ENCODE results near the gene SH3PXD2B. TPM values are rescaled to one million over a fixed set of nuclear protein-coding genes. Genes with fewer than 3 reads are reported as not detected.
"Not testable (repeated sequence)": the region's sequence is repeated elsewhere in the genome, so short reads cannot be mapped to it uniquely, and the experiment has no call there.

The SH3PXD2B gene
- total RNA-seq, 2 donors from 2014 or later: 11.1 to 12.6 TPM

DNA sequence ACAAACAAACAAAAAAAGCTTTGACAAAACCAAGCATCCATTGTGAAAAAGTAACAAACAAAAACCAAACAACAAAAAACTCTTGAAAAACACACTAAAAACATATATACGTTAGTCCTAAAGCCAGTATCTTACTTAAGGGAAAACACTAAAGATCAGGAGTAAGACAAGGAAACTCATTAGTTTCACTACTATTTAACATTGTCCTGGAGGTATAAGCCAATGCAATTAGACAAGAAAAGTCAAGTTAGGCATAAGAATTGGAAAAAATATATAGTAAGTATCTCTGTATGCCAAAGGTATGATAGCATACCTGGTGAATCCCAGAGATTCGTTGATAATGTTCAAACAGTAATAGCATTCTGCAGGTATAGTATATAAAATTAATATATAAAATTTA lies 148.9 kb downstream of the SH3PXD2B start:
- intact Hi-C loops (cut with DNase I, micrococcal nuclease): no loop called here
- DNase-seq: no peak

DNA sequence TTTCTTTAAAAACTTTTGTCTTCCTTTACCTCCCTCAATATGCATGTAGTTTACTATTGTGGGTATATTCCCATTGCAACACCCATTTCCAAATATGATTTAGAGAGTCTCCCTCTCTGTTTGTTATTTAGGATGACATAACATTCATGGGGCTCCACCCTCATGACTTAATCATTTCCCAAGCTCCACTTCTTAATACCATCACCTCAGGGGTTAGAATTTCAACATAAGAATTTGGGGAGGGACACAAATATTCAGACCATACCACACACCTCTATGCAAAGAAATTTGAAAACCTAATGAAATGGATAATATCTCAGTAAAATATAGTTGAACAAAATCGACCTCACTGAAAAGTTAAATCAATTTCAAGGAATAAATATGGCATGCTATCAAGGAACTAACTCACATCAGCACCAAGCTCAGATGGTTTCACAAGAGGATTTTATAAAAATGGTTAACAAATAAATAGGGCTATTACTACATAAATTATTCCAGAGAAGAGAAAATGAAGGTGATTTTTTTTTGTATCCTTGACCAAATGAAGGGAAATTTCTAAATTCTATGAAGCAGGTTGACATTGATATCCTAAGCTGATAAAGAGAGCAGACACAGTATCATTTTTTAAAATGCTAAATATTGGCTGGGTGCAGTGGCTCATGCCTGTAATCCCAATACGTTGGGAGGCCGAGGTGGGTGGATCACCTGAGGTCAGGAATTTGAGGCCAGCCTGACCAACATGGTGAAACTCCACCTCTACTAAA lies 150.6 kb downstream of the SH3PXD2B start:
- DNase-seq (no peak), ATAC-seq (no peak)
- intact Hi-C loops (cut with DNase I, micrococcal nuclease): no loop called here

More for the DNA sequence above, 148.9 kb downstream of the SH3PXD2B start:
- no peak for ATAC-seq

DNA sequence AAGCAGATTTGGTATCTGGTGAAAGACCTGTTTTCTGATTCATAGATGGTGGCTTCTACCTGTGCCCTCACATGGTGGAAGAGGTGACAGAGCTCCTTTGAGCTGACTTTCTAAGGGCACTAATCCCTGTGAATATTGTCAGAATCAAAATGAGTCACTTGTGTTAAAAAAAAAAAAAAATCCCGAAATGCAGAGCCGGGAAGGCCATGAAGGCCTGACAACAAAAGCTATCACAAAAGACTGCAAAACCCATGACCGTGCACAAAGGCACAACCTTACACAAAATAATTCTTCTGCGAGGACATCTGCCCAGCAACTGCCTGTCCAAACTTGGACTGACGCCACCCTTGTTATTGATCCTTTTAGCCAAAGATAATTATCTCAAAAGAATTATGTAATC lies 151.2 kb downstream of the SH3PXD2B start:
- ATAC-seq (no peak), DNase-seq (no peak)
- intact Hi-C loops (cut with DNase I, micrococcal nuclease): no loop called here

DNA sequence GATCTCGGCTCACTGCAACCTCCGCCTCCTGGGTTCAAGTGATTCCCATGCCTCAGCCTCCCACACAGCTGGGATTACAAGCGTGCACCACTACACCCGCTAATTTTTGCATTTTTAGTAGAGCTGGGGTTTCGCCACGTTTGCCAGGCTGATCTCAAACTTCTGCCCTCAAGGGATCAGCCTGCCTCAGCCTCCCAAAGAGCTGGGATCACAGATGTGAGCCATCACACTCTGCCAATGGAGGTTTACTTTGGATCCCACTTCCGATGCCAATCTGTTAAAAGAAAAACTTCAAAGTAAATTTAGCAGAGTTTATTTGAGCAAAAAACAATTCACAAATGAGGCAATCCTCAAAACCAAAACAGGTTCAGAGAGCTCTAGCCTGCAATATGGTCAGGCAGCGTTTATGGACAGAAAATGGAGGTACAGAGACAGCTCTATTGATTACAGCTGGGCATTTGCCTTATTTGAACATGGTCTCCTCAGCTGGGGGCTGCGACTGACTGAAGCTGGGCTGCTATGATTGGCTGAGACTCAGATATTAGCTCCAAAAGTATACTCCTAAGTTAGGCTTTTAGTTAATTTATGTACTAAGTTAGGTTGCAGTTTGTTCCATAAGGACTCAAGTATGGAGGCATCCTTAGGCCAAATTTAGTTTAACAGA lies 152.1 kb downstream of the SH3PXD2B start:
- ATAC-seq: no peak
- intact Hi-C loops (cut with DNase I, micrococcal nuclease): no loop called here
- DNase-seq: no peak

DNA sequence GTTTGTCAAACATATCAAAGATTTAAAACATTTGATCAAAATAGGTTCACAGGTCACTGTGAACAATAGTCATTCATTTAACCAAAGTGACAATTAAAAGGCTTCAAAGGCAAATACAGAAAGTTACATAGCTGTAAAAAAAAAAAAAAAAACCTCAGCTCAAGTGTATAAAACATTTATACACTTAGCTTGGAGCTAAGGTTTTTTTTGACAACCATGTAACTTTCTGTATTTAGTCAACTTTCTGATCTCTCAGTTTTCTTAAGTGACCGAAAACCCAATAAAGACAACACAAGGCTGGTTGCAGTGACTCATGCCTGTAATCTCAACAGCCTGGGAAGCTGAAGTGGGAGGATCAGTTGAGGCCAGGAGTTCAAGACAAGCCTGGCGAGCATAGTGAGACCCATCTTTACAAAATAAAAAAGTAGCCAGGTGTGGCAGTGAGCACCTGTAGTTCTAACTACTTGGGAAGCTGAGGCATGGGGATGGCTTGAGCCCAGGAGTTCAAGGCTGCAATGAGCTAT lies 154.3 kb downstream of the SH3PXD2B start:
- DNase-seq: no peak
- intact Hi-C loops (cut with DNase I, micrococcal nuclease): no loop called here
- peak; percentile 79 for ATAC-seq

DNA sequence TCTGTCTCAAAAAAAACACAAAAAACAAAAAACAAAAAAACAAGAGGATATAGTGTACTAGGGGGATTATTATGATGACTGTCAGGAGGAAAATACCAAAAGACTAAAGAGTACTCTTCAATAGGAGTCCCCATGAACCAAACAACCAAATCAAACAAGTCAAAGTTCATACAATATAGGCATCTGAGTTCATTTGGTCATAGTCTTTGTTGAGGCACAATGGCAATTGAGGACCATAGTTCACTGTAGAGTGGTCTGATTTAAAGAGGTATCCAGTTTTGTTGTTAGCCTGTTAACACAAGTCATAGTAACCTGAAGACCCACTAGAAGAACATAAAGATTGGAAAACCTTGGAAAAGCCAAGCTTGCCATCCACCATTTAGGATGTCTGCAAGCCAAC lies 159.5 kb downstream of the SH3PXD2B start:
- ATAC-seq: no peak
- DNase-seq: no peak
- intact Hi-C loops (cut with DNase I, micrococcal nuclease): loop anchor here in 1 of 2 donors (5.0 kb wide), 1 partner anchor 188 kb away; no protein-coding TSS in a partner anchor

DNA sequence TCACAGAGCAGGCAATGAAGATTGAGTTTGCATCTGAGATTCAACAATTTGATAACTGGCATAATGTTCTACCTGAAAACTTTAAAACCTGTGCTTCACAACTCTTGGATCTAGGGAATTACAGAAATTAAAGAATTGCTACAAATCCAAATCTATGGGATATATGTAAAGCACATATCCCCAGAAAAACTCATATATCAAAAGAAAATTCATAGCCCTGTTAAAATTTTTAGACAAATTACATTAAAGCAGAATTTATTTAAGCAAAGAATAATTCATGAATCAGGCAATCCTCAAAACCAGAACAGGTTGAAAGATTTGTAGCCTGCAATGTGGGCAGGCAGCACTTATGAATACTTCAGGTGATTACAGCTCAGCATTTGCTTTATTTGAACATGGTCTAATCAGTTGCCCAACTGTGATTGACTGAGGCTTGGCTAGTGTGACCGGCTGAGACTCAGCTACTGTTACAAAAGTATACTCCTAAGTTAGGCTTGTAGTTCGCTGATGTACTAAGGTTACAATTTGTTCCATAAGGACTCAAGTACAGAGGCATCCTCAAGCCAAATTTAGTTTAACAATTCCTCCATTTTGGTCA lies 160.5 kb downstream of the SH3PXD2B start:
- intact Hi-C loops (cut with DNase I, micrococcal nuclease): loop anchor here in 1 of 2 donors (5.0 kb wide), 1 partner anchor 187 kb away; no protein-coding TSS in a partner anchor
- no peak for ATAC-seq
- no peak for DNase-seq

DNA sequence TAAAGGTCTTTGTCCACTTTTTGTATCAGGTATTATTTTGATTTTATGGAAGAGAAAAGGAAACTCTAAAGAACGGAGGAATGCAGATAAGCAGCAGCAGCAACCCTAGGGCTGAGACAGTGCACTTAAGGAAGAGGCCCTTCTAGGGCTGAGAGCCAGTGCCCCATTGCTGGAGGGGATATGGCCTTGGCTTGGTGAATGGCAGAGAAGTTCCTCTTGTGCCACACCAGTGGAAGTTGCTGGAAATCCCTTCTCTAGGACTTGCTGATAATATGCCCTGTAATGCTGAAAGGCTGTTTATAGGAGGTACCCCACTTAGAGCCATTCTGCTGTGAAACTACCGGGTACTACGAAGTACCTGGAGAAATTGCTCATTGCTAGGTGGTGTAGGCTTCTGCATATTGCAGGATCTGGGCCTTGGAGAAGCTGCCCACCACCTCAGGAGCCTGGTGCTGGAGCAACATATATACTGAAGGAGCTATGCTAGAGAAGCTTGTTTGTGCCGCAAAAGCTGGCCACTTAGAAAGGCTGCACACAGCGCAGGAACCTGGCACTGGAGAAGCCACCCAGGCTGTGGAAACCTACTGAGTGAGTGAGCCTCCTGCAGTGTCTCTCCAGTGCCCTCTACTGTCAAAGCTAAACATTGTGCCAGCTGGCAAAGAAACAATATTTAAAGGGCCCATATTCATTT lies 161.1 kb downstream of the SH3PXD2B start:
- intact Hi-C loops (cut with DNase I, micrococcal nuclease): loop anchor here in 1 of 2 donors (5.0 kb wide), 1 partner anchor 186 kb away; no protein-coding TSS in a partner anchor
- peak; percentile 51 to 54 for DNase-seq
- ATAC-seq: peak; percentile 99

DNA sequence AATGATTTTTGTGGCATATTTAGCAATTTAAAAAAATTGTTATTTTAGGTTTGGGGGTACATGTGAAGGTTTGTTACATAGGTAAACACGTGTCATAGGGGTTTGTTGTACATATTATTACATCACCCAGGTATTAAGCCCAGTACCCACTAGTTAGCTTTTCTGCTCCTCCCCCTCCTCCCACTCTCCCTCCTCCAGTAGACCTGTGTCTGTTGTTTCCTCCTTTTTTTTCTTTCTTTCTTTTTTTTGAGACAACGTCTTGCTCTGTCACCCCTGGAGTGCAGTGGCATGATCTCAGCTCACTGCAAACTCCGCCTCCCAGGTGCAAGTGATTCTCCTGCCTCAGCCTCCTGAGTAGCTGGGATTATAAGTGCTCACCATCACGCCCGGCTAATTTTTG lies 162.5 kb downstream of the SH3PXD2B start:
- DNase-seq, ATAC-seq: not testable (repeated sequence)
- intact Hi-C loops (cut with DNase I, micrococcal nuclease): loop anchor here in 1 of 2 donors (5.0 kb wide), 1 partner anchor 185 kb away; no protein-coding TSS in a partner anchor

DNA sequence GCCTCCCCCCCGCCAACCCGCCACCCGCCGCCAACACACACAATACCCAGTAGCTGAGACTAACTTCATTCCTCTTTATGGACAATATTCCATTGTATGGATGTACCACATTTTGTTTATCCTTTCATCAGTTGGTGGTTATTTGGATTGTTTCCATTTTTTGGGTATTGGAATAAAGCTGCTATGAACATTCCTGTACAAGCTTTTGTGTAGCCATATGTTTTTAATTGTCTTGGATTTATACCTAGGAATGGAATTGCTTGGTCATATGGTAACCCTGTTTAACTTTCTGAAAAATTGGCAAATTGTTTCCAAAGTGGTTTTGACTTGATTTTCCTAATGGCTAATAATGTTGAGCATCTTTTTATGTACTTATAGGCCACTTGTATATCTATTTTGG lies 165.9 kb downstream of the SH3PXD2B start:
- ATAC-seq: no peak
- DNase-seq: no peak
- intact Hi-C loops (cut with DNase I, micrococcal nuclease): loop anchor here in 1 of 2 donors (10.0 kb wide), 1 partner anchor 94 kb away; the partner anchor contains the start of gene EFCAB9

DNA sequence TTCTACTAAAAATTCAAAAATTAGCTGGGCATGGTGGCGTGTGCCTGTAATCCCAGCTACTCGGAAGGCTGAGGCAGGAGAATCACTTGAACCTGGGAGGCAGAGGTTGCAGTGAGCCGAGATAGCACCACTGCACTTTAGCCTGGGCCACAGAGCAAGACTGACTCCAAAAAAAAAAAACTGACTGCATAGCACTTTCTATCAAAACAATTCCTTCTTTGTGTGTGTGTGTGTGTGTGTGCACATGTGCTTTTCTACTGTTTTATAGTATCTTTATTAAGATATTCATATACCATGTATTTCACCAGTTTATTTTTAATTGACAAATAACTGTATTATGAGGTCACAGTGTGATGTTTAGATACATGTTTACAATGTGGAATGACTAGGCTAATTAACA lies 167.2 kb downstream of the SH3PXD2B start:
- intact Hi-C loops (cut with DNase I, micrococcal nuclease): loop anchor here in 1 of 2 donors (10.0 kb wide), 1 partner anchor 92 kb away; the partner anchor contains the start of gene EFCAB9
- DNase-seq, ATAC-seq: not testable (repeated sequence)

DNA sequence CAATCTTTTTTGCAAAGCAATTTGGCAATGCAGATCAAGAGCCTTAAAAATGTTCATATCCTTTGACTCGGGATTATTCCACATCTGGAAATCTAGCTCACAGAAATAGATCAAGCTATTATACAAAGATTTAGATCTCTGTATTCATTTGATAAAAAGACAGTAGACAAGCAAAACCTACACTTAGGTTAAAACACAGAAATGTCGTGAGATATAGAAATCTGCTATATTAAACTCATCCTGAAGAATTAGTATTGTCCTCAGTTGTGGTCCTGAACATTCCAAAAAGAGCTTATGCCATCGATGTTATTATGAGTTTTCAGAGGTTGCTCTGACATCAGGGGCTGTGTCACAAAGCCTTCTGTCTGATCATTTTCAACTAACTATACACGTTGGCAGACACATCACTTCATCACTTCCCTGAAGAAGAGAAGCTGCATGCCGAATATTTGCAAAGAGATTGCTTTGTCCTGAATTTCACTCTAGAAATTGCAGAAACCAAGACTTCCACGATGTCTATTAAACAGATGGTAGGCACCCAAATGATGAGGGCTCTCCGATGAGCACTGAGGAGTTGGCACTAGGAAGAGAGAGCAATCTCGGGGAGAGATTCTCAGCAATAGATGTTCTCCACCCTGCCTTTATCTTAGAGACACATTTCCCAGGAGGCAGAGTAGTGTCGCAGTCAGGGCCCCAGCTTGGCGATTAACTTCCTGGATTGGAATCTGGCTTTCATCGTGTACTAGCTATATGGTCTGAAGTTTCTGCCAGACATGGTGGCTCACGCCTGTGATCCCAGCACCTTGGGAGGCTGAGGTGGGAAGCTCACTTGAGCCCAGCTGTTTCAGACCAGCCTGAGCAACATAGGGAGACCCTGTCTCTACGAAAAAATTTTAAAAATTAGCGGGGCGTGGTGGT lies 168.8 kb downstream of the SH3PXD2B start:
- no peak for ATAC-seq
- no peak for DNase-seq
- intact Hi-C loops (cut with DNase I, micrococcal nuclease): loop anchor here in 1 of 2 donors (10.0 kb wide), 1 partner anchor 91 kb away; the partner anchor contains the start of gene EFCAB9

DNA sequence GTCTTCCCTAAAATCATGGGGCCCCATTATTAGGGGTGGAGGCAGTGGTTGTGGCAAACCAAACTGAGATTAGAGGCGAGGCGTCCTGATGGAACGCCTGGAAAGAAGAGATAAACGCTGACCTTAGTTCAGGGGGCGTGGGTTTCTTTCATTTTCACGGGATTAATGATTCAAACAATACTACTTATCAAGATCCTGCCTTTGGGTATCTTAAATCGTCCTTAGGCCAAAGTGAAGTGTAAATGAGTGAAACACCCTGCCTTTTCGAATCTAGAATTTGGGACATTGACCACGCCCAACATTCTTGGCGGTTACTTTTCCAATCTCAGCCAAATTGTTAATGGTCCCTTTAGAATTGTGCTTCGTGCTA lies 169.7 kb downstream of the SH3PXD2B start:
- intact Hi-C loops (cut with DNase I, micrococcal nuclease): loop anchor here in 1 of 2 donors (10.0 kb wide), 1 partner anchor 90 kb away; the partner anchor contains the start of gene EFCAB9
- DNase-seq: no peak
- no peak for ATAC-seq

DNA sequence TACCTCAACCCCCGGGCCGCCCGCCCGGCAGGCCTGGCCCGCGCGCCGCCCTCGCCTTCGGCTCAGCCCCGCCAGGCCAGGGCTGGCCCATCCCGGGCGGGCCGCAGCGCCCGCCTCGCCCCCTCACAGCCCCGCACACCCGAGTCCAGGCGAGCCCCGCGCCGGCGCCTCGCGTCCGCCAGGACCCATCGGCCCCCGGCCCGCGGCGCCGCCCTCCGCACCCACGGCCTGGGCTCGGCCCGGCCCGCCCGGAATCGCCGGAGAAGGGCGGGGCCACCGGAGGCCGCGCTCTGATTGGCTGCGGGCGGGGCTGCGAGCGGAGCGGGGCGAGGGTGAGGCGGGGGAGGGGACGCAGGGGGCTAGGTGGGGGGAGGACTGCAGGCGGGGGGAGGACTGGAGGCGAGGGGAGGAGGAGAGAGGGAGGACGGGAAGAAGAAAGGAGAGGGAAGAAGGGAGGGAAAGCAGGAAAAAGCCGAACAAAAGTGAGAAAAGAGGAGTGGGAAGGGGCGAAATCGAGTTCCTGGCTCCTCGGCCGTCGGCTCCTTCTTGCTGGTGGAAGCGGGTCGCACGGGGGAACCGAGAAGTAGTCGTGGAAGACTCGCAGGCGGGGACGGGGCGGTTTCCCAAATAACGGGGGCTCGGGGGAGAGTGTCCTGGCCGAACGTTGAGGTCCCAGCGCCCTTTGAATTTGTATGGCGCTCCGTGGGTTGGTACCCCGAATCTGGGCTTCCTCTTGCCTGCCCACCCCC lies 170.3 kb downstream of the SH3PXD2B start:
- DNase-seq (peak; percentile 77 to 86), ATAC-seq (peak; percentile 87)
- intact Hi-C loops (cut with DNase I, micrococcal nuclease): loop anchor here in 1 of 2 donors (10.0 kb wide), 1 partner anchor 89 kb away; the partner anchor contains the start of gene EFCAB9

DNA sequence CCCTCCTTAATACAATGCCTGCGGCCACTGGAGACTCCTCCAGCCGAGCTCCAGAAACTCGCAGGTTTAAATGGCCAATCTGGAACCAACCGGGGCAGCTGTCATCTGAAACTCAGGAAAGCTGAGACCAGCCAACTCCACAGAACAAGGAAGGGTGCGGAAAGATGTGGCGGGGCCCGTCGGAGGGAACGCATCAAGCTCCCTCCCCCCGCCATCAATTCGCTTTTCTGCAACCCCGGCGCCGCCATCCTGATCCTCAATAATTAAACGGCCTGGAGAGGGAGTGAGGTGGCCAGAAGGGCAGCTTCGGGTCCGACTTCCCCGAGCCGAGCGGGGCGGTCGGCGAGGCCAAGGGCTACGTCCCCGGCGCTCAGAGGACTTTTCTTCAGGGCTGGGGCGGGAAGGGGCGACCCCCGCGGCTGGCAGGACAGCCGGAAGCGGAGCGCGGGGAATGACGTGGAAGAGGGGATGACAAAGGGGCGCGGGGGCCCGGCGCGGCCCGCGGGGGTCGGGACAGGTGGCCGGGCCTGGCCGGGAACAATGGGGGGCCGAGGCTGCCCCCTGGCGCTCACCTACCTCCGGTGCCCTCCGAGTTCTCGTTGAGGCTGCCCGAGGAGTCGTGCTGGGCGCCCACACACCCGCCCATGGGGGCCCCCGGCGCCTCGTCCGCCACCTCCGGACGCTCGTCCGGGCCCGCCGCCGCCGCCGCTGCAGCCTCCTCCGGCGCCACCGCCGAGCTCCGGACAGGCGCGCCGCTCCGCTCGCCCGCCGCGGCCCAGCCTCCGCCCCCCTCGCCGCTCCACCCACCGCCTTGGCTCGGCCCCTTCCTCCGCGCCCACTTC lies 171.1 kb downstream of the SH3PXD2B start, which contains the start of gene UBTD2:
UBTD2 (minus strand) TSS at position 745 of the 842 bp plus-strand sequence; CDS start at position 646, 99 bp downstream.
- intact Hi-C loops (cut with DNase I, micrococcal nuclease): loop anchor here in 1 of 2 donors (10.0 kb wide), 1 partner anchor 88 kb away; the partner anchor contains the start of gene EFCAB9
- ATAC-seq: peak; percentile 87
- DNase-seq: peak; percentile 78 to 88
